GM18502 (cell line): Measurements from ENCODE around the gene BORCS6.
A peak's percentile ranks its signal among the peaks of the same experiment; 100 is the strongest.
"Not testable (repeated sequence)": the region's sequence is repeated elsewhere in the genome, so short reads cannot be mapped to it uniquely, and the experiment has no call there.

Experiments
- ATAC-seq: cut with Tn5 transposase; IDR thresholded peaks from one replicate; pipeline ENCODE4 v1.9.1; 2021; ENCODE audit warnings: mild to moderate bottlenecking; ENCODE audit not compliant: unreplicated experiment, poor library complexity

BORCS6 gene

GRCh38 chr17:8189711-8190477 lies at the start of gene BORCS6:
TSS of gene BORCS6 (minus strand) at chr17:8190180. CDS start at chr17:8190140, 40 bp downstream.
- peak; percentile 41 for ATAC-seq

GRCh38 chr17:8237886-8238285 lies 47.9 kb upstream of the BORCS6 start:
- ATAC-seq: no peak

GRCh38 chr17:8237175-8237574 lies 47.2 kb upstream of the BORCS6 start:
- ATAC-seq: no peak

- no peak for ATAC-seq
These were observed 45.7 kb upstream of the BORCS6 start for GRCh38 chr17:8235676-8236075.

GRCh38 chr17:8234361-8235270 lies 44.6 kb upstream of the BORCS6 start:
- ATAC-seq: no peak

- no peak for ATAC-seq
These were observed 41.7 kb upstream of the BORCS6 start for GRCh38 chr17:8231701-8232100.

GRCh38 chr17:8227238-8227581 lies 37.2 kb upstream of the BORCS6 start:
- no peak for ATAC-seq

- ATAC-seq: no peak
These were observed 36.7 kb upstream of the BORCS6 start for GRCh38 chr17:8226536-8227237.

- ATAC-seq: no peak
These were observed 36.0 kb upstream of the BORCS6 start for GRCh38 chr17:8225813-8226535.

GRCh38 chr17:8224891-8225812 lies 35.2 kb upstream of the BORCS6 start:
- ATAC-seq: no peak

- ATAC-seq: no peak
These were observed 33.6 kb upstream of the BORCS6 start for GRCh38 chr17:8223356-8224126.

- peak; percentile 26 for ATAC-seq
These were observed 32.8 kb upstream of the BORCS6 start for GRCh38 chr17:8222630-8223355.

GRCh38 chr17:8222380-8222629 lies 32.3 kb upstream of the BORCS6 start:
- peak; percentile 37 for ATAC-seq

- peak; percentile 47 for ATAC-seq
These were observed 31.8 kb upstream of the BORCS6 start for GRCh38 chr17:8221663-8222379.

GRCh38 chr17:8220783-8221662 lies 31.0 kb upstream of the BORCS6 start:
- ATAC-seq: no peak

GRCh38 chr17:8214000-8214399 lies 24.0 kb upstream of the BORCS6 start:
- not testable (repeated sequence) for ATAC-seq
